ENCODE results near the gene PLCH1. TPM values are rescaled to one million over a fixed set of nuclear protein-coding genes. Genes with fewer than 3 reads are reported as not detected.

Gene PLCH1
- total and polyA plus RNA-seq, 2 of the 8 experiments (the other 6 are each of a cell fraction or from before 2014, with no cell fraction given): 5.8 to 17.2 TPM

- DNase-seq (ENCODE audit: low read depth in 1 of 2, low spot score in 2 of 2) (no peak), FAIRE-seq (no peak)
- 87% methylated on average over 2 of the region's 2 CpGs; no CpG with 5 or more reads in 1 of the 2 experiments for WGBS, 2 experiments (ENCODE audit: extremely low coverage in 1 of 2, insufficient coverage in 1 of 2, insufficient read length in 1 of 2, insufficient replicate concordance in 2 of 2, low coverage in 1 of 2, low lambda C conversion rate in 2 of 2, missing lambda C conversion rate in 1 of 2)
- Histone ChIP-seq H3K36me3 (ENCODE audit: control insufficient read depth in 2 of 4, insufficient read depth in 4 of 4, low read length in 3 of 4) (peaks cover 0 to 7% (median 0%) of the 10 kb centered on the region in 4 experiments; a peak in 1 of 8 replicates), H3K9ac (replicated peaks in 1 of 4; ENCODE audit: extremely low read depth in 1 of 4, low read depth in 3 of 4, low read length in 3 of 4) (no peak overlapping the region), H3K79me2 (ENCODE audit: control insufficient read depth in 1 of 2, insufficient read depth in 2 of 2, low read length in 2 of 2) (no peaks in the 10 kb centered on the region), H3K14ac (ENCODE audit: insufficient read length) (no peak overlapping the region), H3K23ac (ENCODE audit: insufficient read length) (no peak overlapping the region), H3K18ac (ENCODE audit: extremely low read depth, low read length) (no peak overlapping the region), H2BK15ac (ENCODE audit: low read length) (no peak overlapping the region), H2BK20ac (ENCODE audit: low read length) (no peak overlapping the region), H3K79me1 (ENCODE audit: low read depth, low read length) (no peaks in the 10 kb centered on the region), H2BK120ac (replicated peaks; ENCODE audit: low read depth, low read length) (no peak overlapping the region), H3K4me1 (replicated peaks in 1 of 4; ENCODE audit: control insufficient read depth in 3 of 4, insufficient read depth in 4 of 4, low read length in 3 of 4) (no peaks in the 10 kb centered on the region), H3K27ac (ENCODE audit: low read depth, low read length) (no peak overlapping the region), H2AK5ac (ENCODE audit: low read depth, low read length) (no peak overlapping the region), H3K56ac (replicated peaks; ENCODE audit: insufficient read length, low read depth, low read length) (no peak overlapping the region), H4K20me1 (replicated peaks in 1 of 2; ENCODE audit: control insufficient read depth in 1 of 2, insufficient read depth in 2 of 2, low read length in 2 of 2) (no peaks in the 10 kb centered on the region), H4K5ac (ENCODE audit: insufficient read length, low read depth, low read length) (no peak overlapping the region), H4K8ac (ENCODE audit: extremely low read depth, insufficient read depth, low read length) (no peak overlapping the region), H2BK12ac (ENCODE audit: low read depth, low read length) (no peak overlapping the region), H3K9me3 (ENCODE audit: insufficient read depth in 2 of 2, low read depth in 1 of 2, low read length in 1 of 2) (no peaks in the 10 kb centered on the region), H3K4me2 (ENCODE audit: insufficient read depth in 1 of 2, low read depth in 2 of 2, low read length in 2 of 2) (no peak overlapping the region), H3K27me3 (replicated peaks in 1 of 4; ENCODE audit: control insufficient read depth in 3 of 4, extremely low read depth in 1 of 4, insufficient read depth in 3 of 4, low read length in 3 of 4) (no peaks in the 10 kb centered on the region), H2BK5ac (ENCODE audit: low read depth, low read length) (no peak overlapping the region), H3K4ac (replicated peaks; ENCODE audit: insufficient read length, low read depth, low read length) (no peak overlapping the region), H4K91ac (replicated peaks; ENCODE audit: insufficient read length, low read length) (no peak overlapping the region), H3K23me2 (ENCODE audit: low read depth, low read length) (no peaks in the 10 kb centered on the region), H3K4me3 (ENCODE audit: extremely low read depth in 1 of 4, insufficient read depth in 2 of 4, low read depth in 3 of 4, low read length in 4 of 4) (no peak overlapping the region), H2AFZ (ENCODE audit: low read length) (no peak overlapping the region)
- ChIA-PET CTCF (ENCODE audit: partially characterized antibody) (no interaction called here), POLR2A (ENCODE audit: partially characterized antibody) (no interaction called here)
- no peak for TF ChIP-seq SAP30 (IDR thresholded peaks at IDR 0.05; ENCODE audit: insufficient read depth, insufficient replicate concordance, low read length)
- no peak for TF ChIP-seq GTF2F1 (IDR thresholded peaks at IDR 0.05; ENCODE audit: borderline replicate concordance, low read depth, low read length)
- no peak for TF ChIP-seq JUND (IDR thresholded peaks at IDR 0.05; ENCODE audit: low read length)
- no peak for TF ChIP-seq CREB1 (IDR thresholded peaks at IDR 0.05)
- no peak for TF ChIP-seq TCF12 (IDR thresholded peaks at IDR 0.05; ENCODE audit: low read depth, low read length)
Observed at GRCh38 chr3:155548195-155548594, 196.7 kb downstream of the PLCH1 start.

Data from H1 (cell line).